BLaER1 treated with 17β-estradiol and CSF1 and Interleukin-3, amounts not matched to agents 10 nM and 100 nM (cell line): ENCODE measurements around the gene TMEM181.
"Not testable (repeated sequence)": the region's sequence is repeated elsewhere in the genome, so short reads cannot be mapped to it uniquely, and the experiment has no call there.

Experiments
- H3K27ac ChIP-seq, 11 experiments: shearing (Covaris generic); formaldehyde crosslinking; 2 replicates each; pipeline ENCODE4 v1.8.1; 2022
- H3K27me3 ChIP-seq, 11 experiments: shearing (Covaris generic); formaldehyde crosslinking; 2 replicates each; pipeline ENCODE4 v1.8.1; 2022
- H3K36me3 ChIP-seq, 11 experiments: shearing (Covaris generic); formaldehyde crosslinking; 2 replicates each; pipeline ENCODE4 v1.8.1; 2022
- H3K4me1 ChIP-seq, 10 experiments: shearing (Covaris generic); formaldehyde crosslinking; 2 replicates each; pipeline ENCODE4 v1.8.1; 2022
- H3K4me2 ChIP-seq, 11 experiments: shearing (Covaris generic); formaldehyde crosslinking; 2 replicates each; pipeline ENCODE4 v1.8.1; 2022
- H3K4me3 ChIP-seq, 10 experiments: shearing (Covaris generic); formaldehyde crosslinking; 2 replicates each; pipeline ENCODE4 v1.8.1; 2022
- H3K9ac ChIP-seq, 11 experiments: shearing (Covaris generic); formaldehyde crosslinking; 2 replicates each; pipeline ENCODE4 v1.8.1; 2022
- H3K9me3 ChIP-seq, 11 experiments: shearing (Covaris generic); formaldehyde crosslinking; replicated peaks in 1 of 11; 2 replicates each; pipeline ENCODE4 v1.8.1; 2022
- H4K20me1 ChIP-seq, 11 experiments: shearing (Covaris generic); formaldehyde crosslinking; 2 replicates each; pipeline ENCODE4 v1.8.1; 2022
- Cebpa-rat ChIP-seq, 11 experiments: shearing (Covaris generic); IDR thresholded peaks; 2 replicates each; pipeline ENCODE4 v1.8.1; 2022

The TMEM181 gene

DNA sequence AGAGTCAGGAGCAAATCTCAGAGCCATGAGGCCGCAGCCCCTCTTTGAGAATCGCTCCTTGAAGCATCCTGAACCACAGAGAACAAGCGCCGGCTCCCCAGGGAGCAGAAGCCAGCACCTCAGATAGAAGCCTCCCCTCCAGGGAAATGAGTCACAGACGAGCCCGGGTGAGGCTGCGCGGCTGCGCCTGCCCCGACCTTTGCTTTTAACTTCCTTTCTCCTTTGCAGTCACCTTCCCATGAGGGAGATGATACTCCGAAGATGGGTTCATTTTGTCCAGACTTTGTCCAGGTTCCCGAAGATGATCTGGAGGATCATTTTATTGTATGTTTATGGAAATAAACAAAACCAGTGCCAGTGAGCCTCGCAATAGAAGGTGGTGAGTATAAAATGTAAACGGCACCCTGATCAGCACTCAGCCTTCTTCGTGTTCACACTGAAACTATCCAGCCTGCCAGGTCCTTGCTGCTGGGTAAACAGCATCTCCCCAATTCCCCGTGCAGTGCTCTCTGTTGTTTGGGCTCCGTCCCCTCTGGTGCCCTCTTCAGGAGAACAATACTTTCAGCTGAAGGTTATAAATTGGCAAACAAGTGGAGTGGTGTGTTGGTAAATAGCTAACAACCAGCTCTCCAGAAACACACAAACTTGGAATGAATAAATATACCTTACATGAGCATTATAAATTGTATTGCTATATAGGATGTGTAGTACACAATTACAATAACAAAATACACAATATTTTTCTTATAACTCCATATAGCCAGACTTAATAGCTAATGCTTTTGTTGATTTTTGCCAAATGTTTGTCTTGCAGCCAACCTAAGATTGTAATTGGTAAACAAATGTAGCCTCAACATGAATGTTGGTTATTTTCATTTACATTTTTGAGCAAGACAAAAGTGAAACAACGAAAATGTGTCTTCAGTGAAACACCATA is 41.4 kb upstream of the TMEM181 start:
- Histone ChIP-seq H3K9ac (peak overlapping the region in 10 of 11 experiments; percentile 22 to 54 (median 42); a peak in 13 of 22 replicates), H3K9me3 (peaks cover 0 to 7% (median 0%) of the 10 kb centered on the region in 11 experiments; a peak in 5 of 22 replicates), H3K27me3 (peaks cover 45 to 72% (median 66%) of the 10 kb centered on the region in 11 experiments), H3K4me3 (peak overlapping the region; percentile 31 to 58 (median 46)), H3K4me2 (peak overlapping the region; percentile 73 to 95 (median 82)), H4K20me1 (peaks cover 0 to 31% (median 19%) of the 10 kb centered on the region in 11 experiments; a peak in 10 of 22 replicates), H3K27ac (peak overlapping the region in 8 of 11 experiments; percentile 23 to 54 (median 38); a peak in 7 of 22 replicates), H3K36me3 (no peaks in the 10 kb centered on the region), H3K4me1 (peaks cover 14 to 66% (median 63%) of the 10 kb centered on the region in 10 experiments)
- no peak for TF ChIP-seq Cebpa-rat (IDR thresholded peaks at IDR 0.05)

DNA sequence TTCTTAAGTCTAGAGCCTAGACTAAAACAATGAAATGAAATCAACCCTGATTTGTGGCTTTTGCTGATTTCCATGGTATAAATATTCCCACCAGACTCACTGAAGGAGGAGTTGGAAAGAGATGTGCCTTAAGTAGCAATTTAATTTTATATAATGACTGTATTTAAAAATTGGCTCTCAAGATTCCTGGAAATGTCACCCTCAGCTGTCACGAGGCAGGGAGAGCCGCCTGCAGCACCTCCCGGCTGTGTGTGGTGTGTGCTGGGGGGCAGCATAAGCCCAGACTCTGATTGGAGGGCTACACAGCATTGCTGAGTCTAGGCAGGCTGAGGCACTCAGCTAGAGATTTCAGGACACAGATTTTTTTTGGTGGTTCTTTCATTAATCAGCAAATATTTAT is 40.6 kb upstream of the TMEM181 start:
- H3K27ac ChIP-seq, result no peak overlapping the region
- H3K4me1 ChIP-seq, result peaks cover 14 to 63% (median 58%) of the 10 kb centered on the region in 10 experiments
- peaks cover 0 to 31% (median 17%) of the 10 kb centered on the region in 11 experiments; a peak in 10 of 22 replicates for H4K20me1 ChIP-seq
- no peak overlapping the region for H3K9ac ChIP-seq
- peaks cover 45 to 69% (median 65%) of the 10 kb centered on the region in 11 experiments for H3K27me3 ChIP-seq
- no peak overlapping the region for H3K4me3 ChIP-seq
- H3K36me3 ChIP-seq, result no peaks in the 10 kb centered on the region
- TF ChIP-seq Cebpa-rat (IDR thresholded peaks at IDR 0.05), result no peak
- H3K4me2 ChIP-seq, result peak overlapping the region in 7 of 11 experiments; percentile 2 to 94 (median 77); a peak in 3 of 22 replicates
- peaks cover 0 to 15% (median 3%) of the 10 kb centered on the region in 11 experiments; a peak in 6 of 22 replicates for H3K9me3 ChIP-seq

DNA sequence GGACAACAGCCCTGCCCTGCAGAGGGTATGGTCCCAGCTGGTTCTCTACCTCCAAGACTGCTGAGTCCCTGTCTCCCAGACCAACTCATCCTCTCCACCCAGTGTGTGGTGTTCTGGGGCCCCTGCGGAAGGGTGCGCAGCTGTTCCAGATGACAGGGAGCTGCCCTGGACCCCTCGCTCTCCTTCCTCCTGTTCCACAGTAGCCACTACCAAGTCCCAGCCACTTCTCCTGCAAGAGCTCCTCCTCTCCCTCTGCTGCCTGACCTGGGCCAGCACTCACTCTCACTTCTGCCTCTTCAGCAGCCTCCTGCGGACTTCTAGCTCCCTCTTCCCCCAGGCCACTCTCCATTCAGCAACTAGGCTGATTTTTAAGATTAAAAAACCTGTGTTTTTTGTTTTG is 40.1 kb upstream of the TMEM181 start:
- Histone ChIP-seq H3K27me3 (peaks cover 43 to 65% (median 62%) of the 10 kb centered on the region in 11 experiments), H3K9ac (no peak overlapping the region), H3K27ac (no peak overlapping the region), H3K36me3 (no peaks in the 10 kb centered on the region), H3K4me1 (peaks cover 14 to 58% (median 53%) of the 10 kb centered on the region in 10 experiments), H3K4me3 (no peak overlapping the region), H3K9me3 (peaks cover 0 to 17% (median 3%) of the 10 kb centered on the region in 11 experiments; a peak in 6 of 22 replicates), H4K20me1 (peaks cover 0 to 31% (median 14%) of the 10 kb centered on the region in 11 experiments; a peak in 10 of 22 replicates), H3K4me2 (peak overlapping the region in 2 of 11 experiments; percentile 2 to 6; a peak in 1 of 22 replicates)
- TF ChIP-seq Cebpa-rat (IDR thresholded peaks at IDR 0.05), result no peak

DNA sequence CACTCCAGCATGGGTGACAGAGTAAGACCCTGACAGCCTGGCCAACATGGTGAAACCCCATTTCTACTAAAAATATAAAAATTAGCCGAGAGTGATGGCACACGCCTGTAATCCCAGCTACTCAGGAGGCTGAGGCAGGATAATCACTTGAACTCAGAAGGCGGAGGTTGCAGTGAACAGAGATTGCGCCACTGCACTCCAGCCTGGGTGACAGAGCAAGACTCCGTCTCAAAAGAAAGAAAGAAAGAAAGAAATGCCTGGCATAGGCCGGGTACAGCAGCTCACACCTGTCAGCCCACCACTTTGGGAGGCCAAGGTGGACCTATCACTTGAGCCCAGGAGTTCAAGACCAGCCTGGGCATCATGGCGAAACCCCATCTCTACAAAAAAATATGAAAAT is 38.9 kb upstream of the TMEM181 start:
- H3K9me3 ChIP-seq, result peaks cover 0 to 17% (median 3%) of the 10 kb centered on the region in 11 experiments; a peak in 6 of 22 replicates
- not testable (repeated sequence) for H3K9ac ChIP-seq, H3K27ac ChIP-seq, H3K36me3 ChIP-seq, H3K4me3 ChIP-seq
- H3K27me3 ChIP-seq, result peaks cover 31 to 53% (median 50%) of the 10 kb centered on the region in 11 experiments
- peaks cover 0 to 26% (median 10%) of the 10 kb centered on the region in 11 experiments; a peak in 10 of 22 replicates for H4K20me1 ChIP-seq
- 0 out of 22 replicates have a peak, but pooled peaks of 1 of the 11 experiments have one; percentile 23 for TF ChIP-seq Cebpa-rat (IDR thresholded peaks at IDR 0.05)
- peaks cover 14 to 57% (median 52%) of the 10 kb centered on the region in 10 experiments for H3K4me1 ChIP-seq
- peak overlapping the region in 4 of 11 experiments; percentile 5 to 22 (median 10); a peak in 1 of 22 replicates for H3K4me2 ChIP-seq

DNA sequence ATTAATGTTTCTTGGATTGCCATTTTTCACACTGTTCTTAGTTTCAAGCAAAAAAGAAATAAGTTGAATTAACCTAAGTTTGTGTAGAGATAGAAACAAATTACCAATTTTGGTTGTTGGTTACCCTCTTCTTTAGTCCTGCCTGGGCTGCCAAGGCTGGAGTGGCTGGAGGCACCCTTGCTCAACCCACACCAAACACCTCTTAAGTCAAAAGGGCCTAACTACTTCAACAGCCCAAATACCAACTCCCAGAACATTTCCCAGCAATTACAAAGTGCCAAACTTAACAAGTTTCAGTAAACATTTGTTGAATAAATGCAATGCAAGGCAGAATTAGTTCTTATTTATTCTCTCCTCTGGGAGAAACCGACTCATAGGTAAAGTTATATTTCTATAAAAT is 38.1 kb upstream of the TMEM181 start:
- H3K4me1 ChIP-seq, result peaks cover 14 to 50% (median 44%) of the 10 kb centered on the region in 10 experiments
- H3K9me3 ChIP-seq, result peaks cover 0 to 18% (median 4%) of the 10 kb centered on the region in 11 experiments; a peak in 14 of 22 replicates
- H3K4me3 ChIP-seq, result no peak overlapping the region
- H3K27ac ChIP-seq, result no peak overlapping the region; a peak in 2 of 22 replicates
- H3K4me2 ChIP-seq, result peak overlapping the region in 7 of 11 experiments; percentile 15 to 62 (median 51); a peak in 14 of 22 replicates
- no peaks in the 10 kb centered on the region for H3K36me3 ChIP-seq
- no peak for TF ChIP-seq Cebpa-rat (IDR thresholded peaks at IDR 0.05)
- H3K27me3 ChIP-seq, result peaks cover 23 to 45% (median 42%) of the 10 kb centered on the region in 11 experiments
- peaks cover 0 to 20% (median 8%) of the 10 kb centered on the region in 11 experiments; a peak in 9 of 22 replicates for H4K20me1 ChIP-seq
- no peak overlapping the region for H3K9ac ChIP-seq

DNA sequence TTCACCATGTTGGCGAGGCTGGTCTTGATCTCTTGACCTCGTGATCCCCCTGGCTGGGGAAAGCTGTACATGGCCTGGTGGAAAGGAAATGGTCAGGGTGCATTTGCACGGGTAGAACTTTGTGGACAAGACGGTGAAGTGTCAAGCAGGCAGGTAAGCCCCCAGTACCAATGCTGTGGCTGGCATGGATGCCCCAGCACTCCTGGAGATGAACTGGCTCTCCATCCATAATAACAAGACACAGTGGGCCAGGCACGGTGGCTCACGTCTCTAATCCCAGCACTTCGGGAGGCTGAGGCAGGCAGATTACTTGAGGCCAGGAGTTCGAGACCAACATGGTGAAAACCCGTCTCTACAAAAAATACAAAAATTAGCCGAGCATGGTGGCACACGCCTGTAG is 37.3 kb upstream of the TMEM181 start:
- Histone ChIP-seq H3K27me3 (peaks cover 20 to 41% (median 37%) of the 10 kb centered on the region in 11 experiments), H3K36me3 (no peaks in the 10 kb centered on the region), H3K4me2 (peak overlapping the region in 8 of 11 experiments; percentile 25 to 62 (median 39); a peak in 10 of 22 replicates), H3K9ac (no peak overlapping the region), H3K27ac (no peak overlapping the region), H4K20me1 (peaks cover 0 to 12% (median 2%) of the 10 kb centered on the region in 11 experiments; a peak in 5 of 22 replicates), H3K9me3 (peaks cover 8 to 27% (median 13%) of the 10 kb centered on the region in 11 experiments; a peak in 20 of 22 replicates), H3K4me3 (no peak overlapping the region), H3K4me1 (peaks cover 7 to 41% (median 35%) of the 10 kb centered on the region in 10 experiments)
- TF ChIP-seq Cebpa-rat (IDR thresholded peaks at IDR 0.05), result no peak

DNA sequence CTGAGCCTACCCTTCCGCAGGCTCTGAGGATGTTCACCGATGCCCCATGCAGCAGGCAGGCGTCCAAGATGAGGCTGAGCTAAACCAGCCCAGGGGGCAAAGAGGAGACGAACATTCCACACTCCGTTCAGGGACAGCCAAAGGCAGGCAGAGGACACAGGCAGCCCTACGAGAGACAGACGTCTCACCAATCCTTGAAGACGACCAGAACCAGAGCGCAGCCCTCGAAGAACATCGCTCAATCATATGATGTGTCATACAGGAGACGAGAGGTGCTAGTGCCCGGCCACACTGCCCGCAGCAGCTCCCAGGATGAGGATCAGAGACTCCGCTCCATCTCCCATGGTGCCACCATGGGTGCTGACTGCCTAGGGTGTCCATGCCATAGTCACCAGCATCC is 35.6 kb upstream of the TMEM181 start:
- peaks cover 14 to 35% (median 20%) of the 10 kb centered on the region in 11 experiments; a peak in 20 of 22 replicates for H3K9me3 ChIP-seq
- H3K27ac ChIP-seq, result no peak overlapping the region
- H3K27me3 ChIP-seq, result peaks cover 17 to 38% (median 33%) of the 10 kb centered on the region in 11 experiments
- H3K4me1 ChIP-seq, result peaks cover 0 to 25% (median 18%) of the 10 kb centered on the region in 10 experiments; a peak in 14 of 20 replicates
- no peak for TF ChIP-seq Cebpa-rat (IDR thresholded peaks at IDR 0.05)
- H3K4me2 ChIP-seq, result no peak overlapping the region
- peaks cover 0 to 9% (median 0%) of the 10 kb centered on the region in 11 experiments; a peak in 1 of 22 replicates for H4K20me1 ChIP-seq
- H3K9ac ChIP-seq, result no peak overlapping the region
- no peaks in the 10 kb centered on the region for H3K36me3 ChIP-seq
- no peak overlapping the region for H3K4me3 ChIP-seq

DNA sequence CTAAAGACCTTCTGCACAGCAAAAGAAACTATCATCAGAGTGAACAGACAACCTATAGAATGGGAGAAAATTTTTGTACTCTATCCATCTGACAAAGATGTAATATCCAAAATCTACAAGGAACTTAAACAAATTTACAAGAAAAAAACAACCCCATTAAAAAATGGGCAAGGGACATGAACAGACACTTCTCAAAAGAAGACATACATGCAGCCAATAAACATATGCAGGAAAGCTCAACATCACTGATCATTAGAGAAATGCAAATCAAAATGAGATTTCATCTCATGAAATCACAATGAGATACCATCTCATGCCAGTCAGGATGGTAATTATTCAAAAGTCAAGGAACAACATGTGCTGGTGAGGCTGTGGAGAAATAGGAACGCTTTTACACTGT is 32.0 kb upstream of the TMEM181 start:
- not testable (repeated sequence) for H3K4me1 ChIP-seq, H3K9ac ChIP-seq, H3K4me3 ChIP-seq, H4K20me1 ChIP-seq, H3K36me3 ChIP-seq, H3K27me3 ChIP-seq, H3K4me2 ChIP-seq, H3K27ac ChIP-seq
- peaks cover 14 to 31% (median 18%) of the 10 kb centered on the region in 11 experiments; a peak in 19 of 22 replicates for H3K9me3 ChIP-seq
